GM12878 (cell line): ENCODE results near the gene YTHDF2. TPM values are rescaled to one million over a fixed set of nuclear protein-coding genes. Genes with fewer than 3 reads are reported as not detected.

Experiments used
- ATAC-seq: fragments of 200-7000 bp; cut with Tn5 transposase; 3 replicates; pipeline ENCODE4 v1.9.1; 2020; ENCODE audit warnings: mild to moderate bottlenecking, moderate library complexity
- BruUV-seq: library from RNA; stranded (reverse); fragments of 400-500 nt; replicated peaks from 2 replicates; lab custom pipeline; 2021; lab: Mats Ljungman, UMichigan
- CTCF ChIA-PET: fragments of 300-600 bp; sonication (Branson Sonifier 250); formaldehyde crosslinking; extraction: SDS; loops from one replicate; lab custom pipeline; 2021; ENCODE audit warnings: inconsistent platforms; lab: Yijun Ruan, JAX
- POLR2A ChIA-PET: fragments of 350-600 bp; formaldehyde crosslinking; extraction: SDS; loops from one replicate; lab custom pipeline; 2021; ENCODE audit warnings: inconsistent platforms; lab: Charles Lee
- RAD21 ChIA-PET: fragments of 300-600 bp; sonication (Branson Sonifier 250); formaldehyde crosslinking; loops from one replicate; lab custom pipeline; 2023; ENCODE audit warnings: antibody characterized with exemption; ENCODE audit not compliant: unreplicated experiment; lab: Charles Lee
- SMC1A ChIA-PET: fragments of 300-600 bp; sonication (Branson Sonifier 250); formaldehyde crosslinking; loops from one replicate; lab custom pipeline; 2023; ENCODE audit not compliant: unreplicated experiment, uncharacterized antibody; lab: Charles Lee
- DNase-seq: peaks from one replicate; pipeline ENCODE4 v3.0.0-alpha.2; 2011; ENCODE audit warnings: low read depth, low spot score
- FAIRE-seq: peaks from 3 replicates; lab custom pipeline; 2011; peaks lifted over from hg19 to GRCh38; lab: Jason Lieb, UNC
- H2AFZ ChIP-seq: 2 replicates; pipeline ENCODE4 v1.6.0; 2011; ENCODE audit warnings: low read depth, low read length, control low read depth; ENCODE audit not compliant: control insufficient read depth
- H3K27ac ChIP-seq: 2 replicates; pipeline ENCODE4 v1.5.1; 2011; ENCODE audit warnings: control low read depth; ENCODE audit not compliant: control insufficient read depth, insufficient read depth
- H3K27me3 ChIP-seq, 2 experiments: replicated peaks in 1 of 2; 2 replicates each; pipeline versions ENCODE4 v1.6.0 to v1.6.1; 2011; ENCODE audit warnings: low read length in 1 of 2; ENCODE audit not compliant: control insufficient read depth in 2 of 2, insufficient read depth in 2 of 2
- H3K36me3 ChIP-seq, 2 experiments: 2 replicates each; pipeline ENCODE4 v1.5.1; 2011; ENCODE audit warnings: low read length in 1 of 2; ENCODE audit not compliant: control insufficient read depth in 2 of 2, insufficient read depth in 2 of 2
- H3K4me1 ChIP-seq: 2 replicates; pipeline ENCODE4 v1.6.1; 2011; ENCODE audit warnings: mild to moderate bottlenecking, low read length, moderate library complexity, mixed read lengths; ENCODE audit not compliant: control insufficient read depth, insufficient read depth
- H3K4me2 ChIP-seq: 2 replicates; pipeline ENCODE4 v1.6.0; 2011; ENCODE audit warnings: control low read depth; ENCODE audit not compliant: control insufficient read depth, insufficient read depth
- H3K4me3 ChIP-seq: fragments of 200-600 bp; sonication (generic); 2 replicates; pipeline ENCODE4 v1.5.1; 2016
- H3K79me2 ChIP-seq: 2 replicates; pipeline ENCODE4 v1.6.0; 2011; ENCODE audit warnings: low read length; ENCODE audit not compliant: control insufficient read depth, insufficient read depth
- H3K9ac ChIP-seq: 2 replicates; pipeline ENCODE4 v1.8.0; 2011; ENCODE audit warnings: low read length, control low read depth, mixed read lengths; ENCODE audit not compliant: control insufficient read depth, insufficient read depth
- H3K9me3 ChIP-seq: replicated peaks from 3 replicates; pipeline ENCODE4 v1.5.1; 2011; ENCODE audit warnings: mild to moderate bottlenecking, low read length; ENCODE audit not compliant: control insufficient read depth, insufficient read depth
- H4K20me1 ChIP-seq: 2 replicates; pipeline ENCODE4 v1.6.0; 2011; ENCODE audit not compliant: control insufficient read depth, insufficient read depth
- CBFB ChIP-seq: IDR thresholded peaks from 2 replicates; pipeline ENCODE4 v1.6.1; 2016; ENCODE audit warnings: antibody characterized with exemption, low read depth
- EZH2 ChIP-seq: IDR thresholded peaks from 2 replicates; pipeline ENCODE4 v1.6.1; 2012; ENCODE audit warnings: low read depth, mild to moderate bottlenecking, control low read depth, inconsistent platforms, low read length, borderline replicate concordance; ENCODE audit not compliant: control insufficient read depth
- NBN ChIP-seq: fragments of 450-650 bp; IDR thresholded peaks from 2 replicates; pipeline ENCODE4 v1.6.1; 2016
- NFYA ChIP-seq: IDR thresholded peaks from 2 replicates; pipeline ENCODE4 v1.6.1; 2011; ENCODE audit warnings: low read depth, mild to moderate bottlenecking, low read length, improper control_type of control experiment, borderline replicate concordance
- POLR2AphosphoS5 ChIP-seq: IDR thresholded peaks from 2 replicates; pipeline ENCODE4 v1.6.1; 2011; ENCODE audit warnings: mild to moderate bottlenecking, low read length, inconsistent platforms
- SMARCA5 ChIP-seq: fragments of 450-650 bp; IDR thresholded peaks from 2 replicates; pipeline ENCODE4 v1.6.1; 2017; ENCODE audit warnings: mild to moderate bottlenecking
- SP1 ChIP-seq: IDR thresholded peaks from one replicate; pipeline ENCODE4 v1.6.1; 2011; ENCODE audit warnings: low read depth, low read length
- SPI1 ChIP-seq: IDR thresholded peaks from 2 replicates; pipeline ENCODE4 v1.6.1; 2011; ENCODE audit warnings: low read depth, mild to moderate bottlenecking, low read length, moderate library complexity, borderline replicate concordance; ENCODE audit not compliant: insufficient read depth
- SREBF2 ChIP-seq: IDR thresholded peaks from 2 replicates; pipeline ENCODE4 v1.6.1; 2012; ENCODE audit warnings: mild to moderate bottlenecking, low read length
- WRNIP1 ChIP-seq: IDR thresholded peaks from 2 replicates; pipeline ENCODE4 v1.6.1; 2011; ENCODE audit warnings: low read depth, low read length, improper control_type of control experiment, borderline replicate concordance
- YBX1 ChIP-seq: fragments of 450-650 bp; IDR thresholded peaks from 2 replicates; pipeline ENCODE4 v1.6.1; 2016; ENCODE audit warnings: antibody characterized with exemption
- WGBS: methylation state at CpG from one replicate; pipeline ENCODE4 v1.1.6; 2016; ENCODE audit warnings: low lambda C conversion rate; ENCODE audit not compliant: insufficient replicate concordance, insufficient coverage; ENCODE audit errors: missing lambda C conversion rate; 5-methylcytosine and 5-hydroxymethylcytosine counted together
- in situ Hi-C: fragments of 300-500 bp; cut with MboI; formaldehyde crosslinking; loops from 9 replicates; pipeline ENCODE4 v1.14.3; 2018; ENCODE audit warnings: mixed read lengths
- intact Hi-C: fragments of 100-400 bp; cut with micrococcal nuclease; formaldehyde crosslinking; loops from one replicate; pipeline ENCODE4 v1.14.2; 2022; ENCODE audit not compliant: unreplicated experiment
- polyA plus RNA-seq, 11 experiments: library from polyadenylated mRNA; depleted of rRNA in 4 of 11; unstranded in 6 of 11; stranded (reverse) in 5 of 11; fragments of >200 nt; fragmentation: Nextera tagmentation in 4 of 11; fragmentation: Illumina TruSeq in 1 of 11; extraction: Ambion mirVana in 4 of 11; extraction: Trizol in 1 of 11; gene quantifications; 1 replicate in 1 of 11; 2 replicates in 10 of 11; pipeline versions ENCODE4 v1.2.1 to v1.2.3, GENCODE V29; 2011 to 2016; ENCODE audit warnings: inconsistent platforms in 2 of 11, missing spikeins in 2 of 11, low read depth in 1 of 11
- total RNA-seq, 4 experiments: library from RNA; depleted of rRNA in 3 of 4; stranded (reverse); fragments of >200 nt in 3 of 4; fragmentation: Illumina TruSeq in 1 of 4; extraction: Trizol in 1 of 4; gene quantifications; 2 replicates each; pipeline versions ENCODE4 v1.2.1 to v1.2.3, GENCODE V29; 2013 to 2021

The YTHDF2 gene
- total and polyA plus RNA-seq, 10 of the 15 experiments (the other 5 are each of a cell fraction or from before 2014, with no cell fraction given) = 42.4 to 121 (median 66.9) TPM

DNA sequence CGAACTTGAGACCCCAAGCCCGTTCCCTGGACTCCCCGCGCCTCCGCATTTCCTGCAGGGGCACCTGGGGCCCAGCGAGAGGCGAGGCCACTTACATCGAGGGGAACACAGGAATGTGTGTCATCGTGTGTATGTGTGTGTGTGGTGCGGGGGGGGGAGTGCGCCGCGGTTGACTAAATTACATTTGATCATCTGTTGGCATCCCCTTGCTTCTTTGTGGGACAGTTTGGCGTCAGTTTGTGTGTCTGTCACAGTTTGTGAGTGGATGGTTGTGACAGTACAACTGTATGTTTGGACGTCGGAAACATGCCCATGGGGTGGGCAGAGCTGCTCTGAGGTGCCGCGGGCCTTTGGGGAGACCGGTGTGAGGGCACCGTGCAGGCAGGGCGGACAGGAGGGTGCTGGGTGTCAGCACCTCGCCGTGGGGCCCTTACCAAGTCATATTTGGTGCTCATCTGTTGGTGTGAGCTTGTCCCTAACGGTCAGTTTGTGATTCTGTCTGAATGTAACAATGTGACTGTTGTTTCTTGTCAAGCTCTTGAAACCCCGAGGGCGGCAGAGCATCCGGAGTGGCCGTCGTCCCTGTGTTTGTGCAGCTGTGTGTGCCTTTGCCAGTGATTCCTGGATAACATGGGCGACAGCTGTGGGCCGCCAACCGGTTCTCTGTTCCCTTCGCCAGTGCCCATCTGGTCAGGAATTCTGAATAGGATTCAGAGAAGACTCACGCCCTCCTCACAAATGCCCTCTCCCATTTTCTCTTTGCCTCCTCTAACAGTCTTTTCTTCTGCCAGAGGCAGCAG lies 76.1 kb downstream of the YTHDF2 start:
- ChIA-PET POLR2A (no interaction called here), CTCF (no interaction called here), RAD21 (no interaction called here), SMC1A (interaction anchor here (0.8 kb wide), 1 partner anchor 69 kb away, joined by 3 read pairs; no protein-coding TSS in a partner anchor)
- peaks cover 0 to 1% of the 10 kb centered on the region in 2 experiments; a peak in 2 of 4 replicates for H3K27me3 ChIP-seq
- H4K20me1 ChIP-seq = no peaks in the 10 kb centered on the region
- DNase-seq (no peak), ATAC-seq (no peak), FAIRE-seq (no peak)
- no peak overlapping the region for H3K27ac ChIP-seq
- no TSS peak for BruUV-seq
- H3K36me3 ChIP-seq = no peaks in the 10 kb centered on the region
- no peak overlapping the region for H3K4me3 ChIP-seq
- 34% methylated on average over 34 of the region's 34 CpGs for WGBS
- H3K9me3 ChIP-seq = no peaks in the 10 kb centered on the region
- intact Hi-C loops = no loop called here
- no peaks in the 10 kb centered on the region for H3K79me2 ChIP-seq
- no peak for TF ChIP-seq CBFB
- TF ChIP-seq SPI1 = no peak
- no peak for TF ChIP-seq EZH2
- no peak for TF ChIP-seq NFYA
- no peak for TF ChIP-seq NBN
- TF ChIP-seq YBX1 = no peak
- TF ChIP-seq WRNIP1 = no peak
- no peak for TF ChIP-seq SREBF2
- TF ChIP-seq POLR2AphosphoS5 = no peak
- TF ChIP-seq SP1 = no peak
- no peak for TF ChIP-seq SMARCA5
- in situ Hi-C loops = no loop called here
- H2AFZ ChIP-seq = no peak overlapping the region
- no peaks in the 10 kb centered on the region for H3K4me1 ChIP-seq
- no peak overlapping the region for H3K4me2 ChIP-seq
- H3K9ac ChIP-seq = no peak overlapping the region
